GM10248 (cell line): ENCODE results near the gene WFDC2.

Source experiments
- CTCF ChIA-PET: fragments of 300-600 bp; sonication (Branson Sonifier 250); formaldehyde crosslinking; extraction: SDS; loops from one replicate; lab custom pipeline; 2021; ENCODE audit warnings: antibody characterized with exemption; lab: Yijun Ruan, JAX
- POLR2A ChIA-PET: fragments of 350-650 bp; sonication (Branson Sonifier 250); formaldehyde crosslinking; extraction: SDS; loops from one replicate; lab custom pipeline; 2020; ENCODE audit warnings: antibody characterized with exemption; lab: Yijun Ruan, JAX
- DNase-seq: peaks from one replicate; pipeline ENCODE4 v3.0.0; 2012; ENCODE audit errors: extremely low spot score
- TF ChIP-seq, protein P1 (sequence below): IDR thresholded peaks from 2 replicates; pipeline ENCODE4 v1.5.1; 2012; ENCODE audit warnings: mild to moderate bottlenecking, low read depth; ENCODE audit errors: extremely low read depth, missing control alignments, control extremely low read depth

The WFDC2 gene

DNA sequence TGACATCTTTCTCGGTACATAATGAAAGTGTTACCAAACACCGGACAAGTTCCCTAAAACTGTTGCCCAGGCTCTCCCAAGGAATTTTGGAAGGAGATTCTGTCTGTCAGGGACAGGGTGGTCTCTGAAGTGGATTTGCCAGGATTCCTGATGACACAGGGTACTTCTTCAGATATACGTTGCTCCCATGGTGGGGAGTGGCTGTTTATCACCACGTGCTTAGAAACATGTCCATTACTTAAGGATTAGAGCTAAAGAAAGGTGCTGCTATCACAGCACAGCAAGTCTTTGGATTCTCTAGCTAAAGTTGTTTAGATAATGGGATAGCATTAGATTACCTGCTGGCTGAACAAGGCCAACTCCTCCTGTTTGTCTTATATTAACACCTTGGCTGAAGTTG, 39.5 kb downstream of the WFDC2 start:
- POLR2A ChIA-PET, result no interaction called here
- DNase-seq, result no peak
- TF ChIP-seq, protein P1, sequence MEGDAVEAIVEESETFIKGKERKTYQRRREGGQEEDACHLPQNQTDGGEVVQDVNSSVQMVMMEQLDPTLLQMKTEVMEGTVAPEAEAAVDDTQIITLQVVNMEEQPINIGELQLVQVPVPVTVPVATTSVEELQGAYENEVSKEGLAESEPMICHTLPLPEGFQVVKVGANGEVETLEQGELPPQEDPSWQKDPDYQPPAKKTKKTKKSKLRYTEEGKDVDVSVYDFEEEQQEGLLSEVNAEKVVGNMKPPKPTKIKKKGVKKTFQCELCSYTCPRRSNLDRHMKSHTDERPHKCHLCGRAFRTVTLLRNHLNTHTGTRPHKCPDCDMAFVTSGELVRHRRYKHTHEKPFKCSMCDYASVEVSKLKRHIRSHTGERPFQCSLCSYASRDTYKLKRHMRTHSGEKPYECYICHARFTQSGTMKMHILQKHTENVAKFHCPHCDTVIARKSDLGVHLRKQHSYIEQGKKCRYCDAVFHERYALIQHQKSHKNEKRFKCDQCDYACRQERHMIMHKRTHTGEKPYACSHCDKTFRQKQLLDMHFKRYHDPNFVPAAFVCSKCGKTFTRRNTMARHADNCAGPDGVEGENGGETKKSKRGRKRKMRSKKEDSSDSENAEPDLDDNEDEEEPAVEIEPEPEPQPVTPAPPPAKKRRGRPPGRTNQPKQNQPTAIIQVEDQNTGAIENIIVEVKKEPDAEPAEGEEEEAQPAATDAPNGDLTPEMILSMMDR, result no peak
- CTCF ChIA-PET, result interaction anchor here (1.0 kb wide), 1 partner anchor 91 kb away, joined by 3 read pairs; no protein-coding TSS in a partner anchor

DNA sequence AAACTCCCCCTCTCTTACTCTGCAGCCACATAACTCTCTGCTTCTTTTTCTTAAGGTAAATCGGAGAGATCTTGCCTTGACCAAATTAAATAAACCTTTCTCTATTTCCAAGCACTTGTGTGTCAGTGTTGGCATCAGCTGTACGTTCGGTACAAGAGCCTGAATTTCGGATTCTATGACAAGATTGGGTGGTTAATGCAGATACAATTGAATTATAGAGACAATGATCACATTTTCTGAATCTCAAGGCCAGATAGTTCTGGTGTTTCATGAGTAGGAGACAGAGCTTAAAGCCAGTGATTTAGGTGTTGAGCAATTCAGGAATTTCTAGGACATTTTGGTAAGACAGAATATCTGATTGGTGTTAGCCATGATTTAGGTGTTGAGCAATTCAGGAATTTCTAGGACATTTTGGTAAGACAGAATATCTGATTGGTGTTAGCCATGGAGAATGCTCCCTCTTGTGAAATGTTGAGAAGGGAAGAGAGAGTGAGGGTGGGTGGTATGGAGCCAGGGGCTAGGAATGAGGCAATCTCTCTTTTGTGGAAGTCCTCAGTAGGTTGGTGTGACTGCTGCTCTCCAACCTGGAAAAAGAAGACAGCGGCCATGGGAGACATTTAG, 40.8 kb downstream of the WFDC2 start:
- TF ChIP-seq, protein P1, result no peak
- no peak for DNase-seq
- ChIA-PET CTCF (interaction anchor here (0.6 to 1.0 kb wide), 3 partner anchors 15 to 89 kb away, joined by 3 read pairs; no protein-coding TSS in a partner anchor), POLR2A (no interaction called here)

DNA sequence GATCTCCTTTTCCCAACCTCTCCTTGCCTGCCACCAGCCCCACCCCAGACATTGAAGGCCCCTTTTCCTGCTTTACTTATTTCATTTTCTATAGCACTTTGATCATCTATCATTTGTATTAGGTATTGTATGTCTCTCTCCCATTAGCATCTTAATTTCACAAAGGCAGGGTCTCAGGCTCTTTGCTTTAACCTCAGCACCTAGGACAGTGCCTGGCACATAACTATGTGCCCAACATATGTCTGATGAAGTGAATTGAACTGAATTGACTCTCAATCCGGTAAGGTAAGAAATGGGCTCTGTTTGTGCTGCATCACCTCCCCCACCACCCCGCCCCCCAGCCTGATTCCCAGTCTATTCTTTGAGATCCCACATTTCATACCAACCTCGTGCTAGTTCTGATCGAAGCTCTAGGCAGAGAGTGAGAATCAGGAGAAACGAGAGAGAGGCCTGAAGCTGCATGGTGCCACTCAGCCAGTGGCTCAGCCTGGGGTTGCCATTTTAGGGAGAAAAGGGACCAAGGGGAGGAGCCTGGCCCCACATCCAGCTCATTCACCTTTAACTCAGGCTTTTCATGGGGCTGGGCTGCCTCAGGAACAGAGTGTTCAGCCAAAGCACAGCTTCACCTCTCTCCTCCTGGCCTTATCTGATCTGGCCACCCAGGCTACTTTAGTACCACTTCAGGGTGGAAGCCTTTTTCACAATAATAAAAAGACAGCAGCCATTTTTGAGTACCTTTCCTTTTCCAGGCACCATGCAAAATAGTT, 45.8 kb downstream of the WFDC2 start, which contains the start of gene SPINT3:
Gene SPINT3 (minus strand): TSS at position 476 of the 767 bp plus-strand sequence. CDS start 14 bp downstream, at position 462.
- DNase-seq, result no peak
- CTCF ChIA-PET, result interaction anchor here (1.0 to 1.5 kb wide), 4 partner anchors 18 to 256 kb away, joined by 3 to 4 read pairs (median 3); no protein-coding TSS in a partner anchor
- TF ChIP-seq, protein P1, result no peak
- POLR2A ChIA-PET, result no interaction called here

DNA sequence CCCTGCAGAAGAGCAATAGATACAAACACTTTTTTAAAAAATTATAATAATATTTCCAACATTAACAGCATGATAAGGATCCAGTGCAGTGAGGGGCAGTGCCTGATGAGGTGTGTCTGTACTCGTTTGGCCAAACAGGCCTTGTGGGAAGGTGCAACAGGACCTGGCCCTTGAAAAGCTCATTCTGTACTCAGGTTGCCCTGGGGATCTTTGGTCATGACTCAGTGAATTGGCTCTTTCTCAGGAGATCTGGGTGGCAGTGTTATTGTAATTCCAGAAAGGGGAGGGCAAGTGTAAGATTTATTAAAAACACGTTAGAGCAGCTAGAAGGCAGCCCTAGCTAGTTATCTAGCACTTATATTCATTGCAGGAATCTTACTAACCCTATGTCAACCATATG, 48.7 kb downstream of the WFDC2 start:
- no peak for DNase-seq

DNA sequence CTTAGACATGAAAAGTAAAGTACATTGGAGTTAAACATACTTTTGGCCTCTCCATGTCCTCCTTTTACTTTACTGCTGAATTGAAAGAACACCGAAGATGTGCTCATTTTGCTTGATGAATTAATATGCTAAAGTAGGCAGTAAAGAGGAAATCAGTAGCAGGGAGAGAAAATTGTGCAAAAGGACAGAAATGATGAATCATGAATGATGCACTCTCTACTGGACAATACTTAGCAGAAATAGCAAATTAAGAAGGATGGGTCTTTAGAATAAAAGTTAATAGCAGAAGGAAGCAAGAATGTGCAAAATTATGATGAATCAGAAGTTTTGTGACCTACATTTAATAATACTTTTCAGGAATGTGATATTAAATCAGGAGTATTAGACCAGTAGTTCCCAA, 54.3 kb downstream of the WFDC2 start:
- DNase-seq, result no peak
- ChIA-PET POLR2A (no interaction called here), CTCF (interaction anchor here (1.1 kb wide), 1 partner anchor 39 kb away, joined by 3 read pairs; no protein-coding TSS in a partner anchor)
- TF ChIP-seq, protein P1, result no peak

More for the DNA sequence above, 48.7 kb downstream of the WFDC2 start:
- CTCF ChIA-PET, result interaction anchor here (0.8 to 1.3 kb wide), 3 partner anchors 52 to 253 kb away, joined by 3 to 6 read pairs (median 3); no protein-coding TSS in a partner anchor
- POLR2A ChIA-PET, result no interaction called here
- TF ChIP-seq, protein P1, result no peak

DNA sequence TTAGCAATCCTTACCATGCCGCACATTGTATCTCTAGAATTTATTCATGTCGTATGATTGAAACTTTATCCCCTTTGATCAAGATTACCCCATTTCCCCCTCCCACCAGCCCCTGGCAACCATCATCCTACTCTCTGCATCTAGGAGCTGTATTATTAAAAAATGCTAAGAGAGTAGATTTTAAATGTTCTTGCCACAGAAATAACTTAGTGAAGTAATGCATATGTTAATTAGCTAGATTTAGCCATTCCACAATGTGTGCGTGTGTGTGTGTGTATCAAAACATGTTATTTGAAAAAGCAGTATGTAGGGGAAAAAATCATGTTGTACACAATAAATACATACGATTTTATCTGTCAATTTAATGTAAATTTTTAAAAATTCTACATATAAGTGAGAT, 57.7 kb downstream of the WFDC2 start:
- no peak for DNase-seq
- TF ChIP-seq, protein P1, result no peak
- ChIA-PET CTCF (no interaction called here), POLR2A (no interaction called here)
